Measurements from ENCODE around the gene AFG1L.
"Not testable (repeated sequence)": the region's sequence is repeated elsewhere in the genome, so short reads cannot be mapped to it uniquely, and the experiment has no call there.

Gene AFG1L

GRCh38 chr6:108288742-108289141 is 6.1 kb upstream of the AFG1L start:
- no peak for DNase-seq (ENCODE audit: low read depth)

GRCh38 chr6:108291091-108291490 is 3.8 kb upstream of the AFG1L start:
- DNase-seq (ENCODE audit: low read depth): no peak

GRCh38 chr6:108292561-108292960 is 2.3 kb upstream of the AFG1L start:
- not testable (repeated sequence) for DNase-seq (ENCODE audit: low read depth)

- DNase-seq (ENCODE audit: low read depth): no peak
These were observed 1.1 kb upstream of the AFG1L start for GRCh38 chr6:108293527-108294296.

GRCh38 chr6:108294297-108294726 is 542 bp upstream of the AFG1L start:
- no peak for DNase-seq (ENCODE audit: low read depth)

GRCh38 chr6:108295676-108296075 is 822 bp downstream of the AFG1L start:
- DNase-seq (ENCODE audit: low read depth): no peak

GRCh38 chr6:108302386-108302785 is 7.5 kb downstream of the AFG1L start:
- DNase-seq (ENCODE audit: low read depth): no peak

GRCh38 chr6:108304646-108305045 is 9.8 kb downstream of the AFG1L start:
- DNase-seq (ENCODE audit: low read depth): no peak

GRCh38 chr6:108308641-108309040 is 13.8 kb downstream of the AFG1L start:
- not testable (repeated sequence) for DNase-seq (ENCODE audit: low read depth)

GRCh38 chr6:108309844-108310243 is 15.0 kb downstream of the AFG1L start:
- no peak for DNase-seq (ENCODE audit: low read depth)

- DNase-seq (ENCODE audit: low read depth): no peak
These were observed 17.8 kb downstream of the AFG1L start for GRCh38 chr6:108312605-108313004.

- no peak for DNase-seq (ENCODE audit: low read depth)
These were observed 26.4 kb downstream of the AFG1L start for GRCh38 chr6:108321253-108321747.

- DNase-seq (ENCODE audit: low read depth): no peak
These were observed 27.9 kb downstream of the AFG1L start for GRCh38 chr6:108322728-108323127.

GRCh38 chr6:108323710-108324466 is 29.0 kb downstream of the AFG1L start:
- no peak for DNase-seq (ENCODE audit: low read depth)

GRCh38 chr6:108330221-108330785 is 35.4 kb downstream of the AFG1L start:
- DNase-seq (ENCODE audit: low read depth): not testable (repeated sequence)

- DNase-seq (ENCODE audit: low read depth): no peak
These were observed 36.0 kb downstream of the AFG1L start for GRCh38 chr6:108330806-108331205.

- no peak for DNase-seq (ENCODE audit: low read depth)
These were observed 37.1 kb downstream of the AFG1L start for GRCh38 chr6:108331982-108332381.

GRCh38 chr6:108336971-108337370 is 42.1 kb downstream of the AFG1L start:
- no peak for DNase-seq (ENCODE audit: low read depth)

GRCh38 chr6:108337721-108338120 is 42.9 kb downstream of the AFG1L start:
- DNase-seq (ENCODE audit: low read depth): no peak

GRCh38 chr6:108341372-108341771 is 46.5 kb downstream of the AFG1L start:
- no peak for DNase-seq (ENCODE audit: low read depth)

GRCh38 chr6:108343894-108344293 is 49.0 kb downstream of the AFG1L start:
- no peak for DNase-seq (ENCODE audit: low read depth)

GRCh38 chr6:108348655-108349349 is 53.9 kb downstream of the AFG1L start:
- no peak for DNase-seq (ENCODE audit: low read depth)
